Measurements from ENCODE around the gene MACROD2.

GRCh38 chr20:14295770-14296309 lies 300.5 kb downstream of the MACROD2 start:
- TF ChIP-seq CTCF (IDR thresholded peaks at IDR 0.05), result no peak
- no peak for TF ChIP-seq POLR2A (IDR thresholded peaks at IDR 0.05)

All from body of pancreas (tissue), 4 donors.